Upper lobe of right lung (tissue), 1 donor: ENCODE measurements around the gene KIF16B. TPM values are rescaled to one million over a fixed set of nuclear protein-coding genes. Genes with fewer than 3 reads are reported as not detected.

Experiments
- ATAC-seq: fragments of 200-7000 bp; cut with Tn5 transposase; one replicate; pipeline ENCODE4 v1.9.1; 2020; ENCODE audit warnings: mild to moderate bottlenecking, moderate library complexity
- DNase-seq: peaks from one replicate; pipeline ENCODE4 v3.0.0-alpha.2; 2020
- H3K27ac ChIP-seq: fragments of 200-600 bp; one replicate; pipeline ENCODE4 v1.8.0; 2022
- H3K27me3 ChIP-seq: fragments of 200-600 bp; one replicate; pipeline ENCODE4 v1.8.0; 2022; ENCODE audit warnings: mild to moderate bottlenecking
- H3K36me3 ChIP-seq: fragments of 200-600 bp; one replicate; pipeline ENCODE4 v1.8.0; 2022
- H3K4me1 ChIP-seq: fragments of 200-600 bp; one replicate; pipeline ENCODE4 v1.8.0; 2022
- H3K4me3 ChIP-seq: fragments of 200-600 bp; one replicate; pipeline ENCODE4 v1.8.0; 2022; ENCODE audit warnings: mild to moderate bottlenecking
- H3K9me3 ChIP-seq: fragments of 200-600 bp; one replicate; pipeline ENCODE4 v1.8.0; 2022
- intact Hi-C: fragments of 100-400 bp; cut with DNase I; formaldehyde crosslinking; loops from one replicate; pipeline ENCODE4 v1.11.0; 2022
- total RNA-seq: library from RNA; stranded (reverse); fragmentation: NEBNext Ultra II Directional; extraction: Animal tissue kit (Norgen Biotek cat#: 25700); gene quantifications from one replicate; pipeline ENCODE4 v1.2.1, GENCODE V29; 2021
- TF ChIP-seq, protein P1 (sequence below): fragments of 200-600 bp; IDR thresholded peaks from one replicate; pipeline ENCODE4 v1.8.0; 2022; ENCODE audit warnings: antibody characterized with exemption
- donor health status: DM: no; HTN: yes; CAD: no; lungs with severe emphysema.

Gene KIF16B
- total RNA-seq, 1 donor from 2014 or later = 21.6 TPM

DNA sequence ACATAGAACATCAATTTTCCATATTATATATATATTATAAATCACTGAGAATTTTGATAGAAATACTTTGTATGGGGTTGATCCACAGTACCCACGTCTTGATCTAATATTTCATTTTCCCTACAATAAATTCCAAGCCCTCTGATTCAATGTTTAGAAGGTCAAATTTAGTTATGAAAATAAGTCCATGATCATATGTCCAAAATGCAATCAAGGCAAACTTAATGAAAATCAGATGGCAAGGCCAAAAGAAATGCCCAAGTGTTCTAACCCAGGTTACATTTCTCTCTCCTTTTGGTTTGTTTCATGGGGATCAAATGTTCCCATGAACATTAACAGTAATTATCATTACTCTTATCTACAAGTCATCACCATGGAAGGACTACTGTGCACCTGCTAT lies 203.8 kb downstream of the KIF16B start:
- Histone ChIP-seq H3K27ac (no peak overlapping the region), H3K36me3 (peaks cover 41% of the 10 kb centered on the region), H3K9me3 (no peaks in the 10 kb centered on the region), H3K4me1 (no peaks in the 10 kb centered on the region), H3K4me3 (no peak overlapping the region), H3K27me3 (no peaks in the 10 kb centered on the region)
- ATAC-seq (no peak), DNase-seq (no peak)
- intact Hi-C loops = no loop called here
- TF ChIP-seq, protein P1, sequence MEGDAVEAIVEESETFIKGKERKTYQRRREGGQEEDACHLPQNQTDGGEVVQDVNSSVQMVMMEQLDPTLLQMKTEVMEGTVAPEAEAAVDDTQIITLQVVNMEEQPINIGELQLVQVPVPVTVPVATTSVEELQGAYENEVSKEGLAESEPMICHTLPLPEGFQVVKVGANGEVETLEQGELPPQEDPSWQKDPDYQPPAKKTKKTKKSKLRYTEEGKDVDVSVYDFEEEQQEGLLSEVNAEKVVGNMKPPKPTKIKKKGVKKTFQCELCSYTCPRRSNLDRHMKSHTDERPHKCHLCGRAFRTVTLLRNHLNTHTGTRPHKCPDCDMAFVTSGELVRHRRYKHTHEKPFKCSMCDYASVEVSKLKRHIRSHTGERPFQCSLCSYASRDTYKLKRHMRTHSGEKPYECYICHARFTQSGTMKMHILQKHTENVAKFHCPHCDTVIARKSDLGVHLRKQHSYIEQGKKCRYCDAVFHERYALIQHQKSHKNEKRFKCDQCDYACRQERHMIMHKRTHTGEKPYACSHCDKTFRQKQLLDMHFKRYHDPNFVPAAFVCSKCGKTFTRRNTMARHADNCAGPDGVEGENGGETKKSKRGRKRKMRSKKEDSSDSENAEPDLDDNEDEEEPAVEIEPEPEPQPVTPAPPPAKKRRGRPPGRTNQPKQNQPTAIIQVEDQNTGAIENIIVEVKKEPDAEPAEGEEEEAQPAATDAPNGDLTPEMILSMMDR = no peak

DNA sequence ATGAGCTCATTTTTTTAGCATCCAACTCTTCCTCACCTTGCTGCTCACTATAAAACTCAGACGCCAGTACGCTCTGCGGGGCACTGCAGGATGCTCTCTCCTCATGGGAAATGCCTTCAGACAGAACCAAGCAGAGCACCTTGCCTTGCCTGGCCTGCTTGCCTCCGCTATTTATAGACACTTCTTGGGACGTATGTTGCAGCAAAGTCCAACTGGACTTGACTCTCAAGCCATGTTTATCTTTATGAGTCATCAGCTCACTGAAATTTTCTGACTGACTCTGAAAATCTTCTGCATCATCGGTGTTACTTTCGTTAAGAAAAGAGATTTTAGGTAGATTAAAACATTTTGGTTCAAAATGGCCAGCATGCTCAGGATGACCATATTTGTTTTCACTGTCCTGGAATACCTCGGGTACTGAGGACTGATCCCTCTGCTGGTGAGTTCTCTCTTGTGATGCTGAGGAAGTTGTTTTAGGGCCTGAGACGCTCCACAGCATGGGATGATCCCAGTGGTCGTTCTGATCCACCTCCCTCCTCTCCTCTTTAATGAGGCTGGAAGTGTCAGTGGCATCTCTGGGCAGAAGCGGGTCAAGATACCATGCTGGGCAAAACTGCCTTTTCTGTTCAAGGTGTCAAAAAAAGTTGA lies 204.5 kb downstream of the KIF16B start:
- intact Hi-C loops = no loop called here
- Histone ChIP-seq H3K4me1 (no peaks in the 10 kb centered on the region), H3K4me3 (no peak overlapping the region), H3K9me3 (no peaks in the 10 kb centered on the region), H3K36me3 (peaks cover 36% of the 10 kb centered on the region), H3K27me3 (no peaks in the 10 kb centered on the region), H3K27ac (no peak overlapping the region)
- ATAC-seq (no peak), DNase-seq (no peak)
- TF ChIP-seq, protein P1 = no peak

DNA sequence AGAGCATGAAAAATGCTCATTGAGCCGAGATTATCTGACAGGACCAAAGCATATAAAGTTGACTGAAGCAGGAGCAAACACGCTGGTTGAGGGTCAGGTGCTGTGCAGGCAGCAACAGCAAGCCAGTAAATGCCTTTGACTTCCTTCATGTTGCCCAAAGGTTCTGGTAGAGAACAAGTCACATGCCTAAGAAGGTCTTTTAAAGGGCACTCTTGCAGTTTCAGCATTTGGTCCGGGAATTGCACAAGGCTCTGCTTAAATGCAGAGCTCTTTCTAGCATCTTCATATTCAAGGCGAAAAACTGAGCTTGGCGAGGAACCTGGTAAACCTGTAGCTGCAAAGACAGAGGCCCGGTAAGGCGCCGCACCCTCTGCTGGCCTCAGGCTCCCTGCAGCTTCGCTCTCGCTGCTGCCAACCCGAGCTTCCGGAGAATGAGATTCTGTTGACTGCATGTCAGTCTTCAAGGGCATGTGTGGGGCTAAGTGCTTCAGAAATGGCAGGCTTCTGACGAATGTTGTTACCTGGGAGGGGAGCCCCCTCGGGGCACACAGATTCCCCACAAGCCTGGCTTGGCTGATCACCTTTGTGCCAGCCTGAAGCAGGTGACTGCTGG lies 205.2 kb downstream of the KIF16B start:
- H3K27me3 ChIP-seq = no peaks in the 10 kb centered on the region
- ATAC-seq = no peak
- peaks cover 36% of the 10 kb centered on the region for H3K36me3 ChIP-seq
- no peak overlapping the region for H3K27ac ChIP-seq
- TF ChIP-seq, protein P1 = no peak
- DNase-seq = no peak
- no peak overlapping the region for H3K4me3 ChIP-seq
- intact Hi-C loops = no loop called here
- H3K9me3 ChIP-seq = no peaks in the 10 kb centered on the region
- no peaks in the 10 kb centered on the region for H3K4me1 ChIP-seq

DNA sequence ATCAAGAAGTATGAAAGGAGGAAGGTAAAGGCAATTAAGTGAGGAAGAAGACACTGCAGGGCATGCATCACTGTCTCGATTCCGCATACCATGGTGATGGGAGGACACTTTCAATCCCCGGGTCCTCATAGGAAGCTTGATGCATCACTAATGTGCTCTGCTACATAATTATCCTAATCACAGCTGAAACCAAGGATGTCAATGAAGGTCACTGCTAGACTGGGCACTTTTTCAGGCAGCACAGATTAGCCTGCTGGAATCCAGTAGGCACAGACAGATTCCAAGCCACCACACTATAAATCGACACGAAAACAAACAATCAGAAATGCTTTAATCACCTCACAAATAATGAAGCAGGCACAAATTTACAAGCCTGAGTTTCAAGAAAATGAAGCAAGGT lies 206.7 kb downstream of the KIF16B start:
- DNase-seq (no peak), ATAC-seq (no peak)
- TF ChIP-seq, protein P1 = no peak

DNA sequence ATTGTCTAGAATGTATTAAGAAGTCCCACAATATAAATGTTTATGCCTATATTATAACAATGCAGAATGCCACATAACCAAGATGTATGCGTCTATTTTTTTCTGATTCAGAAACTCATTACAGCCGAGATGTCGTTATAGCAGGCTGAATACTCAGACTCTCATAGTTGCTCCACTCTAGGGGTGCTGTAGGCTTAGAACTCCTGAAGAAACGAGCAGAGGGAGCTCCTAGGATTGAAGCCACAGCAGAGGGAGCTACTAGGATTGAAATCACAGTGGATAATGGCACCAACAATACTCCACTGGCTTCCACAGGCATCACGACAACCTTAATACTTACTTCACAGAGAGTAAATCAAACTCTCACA lies 208.9 kb downstream of the KIF16B start:
- no peaks in the 10 kb centered on the region for H3K4me1 ChIP-seq
- H3K27ac ChIP-seq = no peak overlapping the region
- no peak for ATAC-seq
- intact Hi-C loops = no loop called here
- peaks cover 18% of the 10 kb centered on the region for H3K36me3 ChIP-seq
- no peaks in the 10 kb centered on the region for H3K9me3 ChIP-seq
- no peak for DNase-seq
- no peaks in the 10 kb centered on the region for H3K27me3 ChIP-seq
- H3K4me3 ChIP-seq = no peak overlapping the region
- TF ChIP-seq, protein P1 = no peak

More for the DNA sequence above, 206.7 kb downstream of the KIF16B start:
- no peak overlapping the region for H3K4me3 ChIP-seq
- intact Hi-C loops = no loop called here
- H3K9me3 ChIP-seq = no peaks in the 10 kb centered on the region
- H3K4me1 ChIP-seq = no peaks in the 10 kb centered on the region
- no peaks in the 10 kb centered on the region for H3K27me3 ChIP-seq
- no peak overlapping the region for H3K27ac ChIP-seq
- peaks cover 36% of the 10 kb centered on the region for H3K36me3 ChIP-seq
